ENCODE data around the gene KCNG2. TPM values are rescaled to one million over a fixed set of nuclear protein-coding genes. Genes with fewer than 3 reads are reported as not detected.

The KCNG2 gene
- total and polyA plus RNA-seq, 10 of the 15 experiments (the other 5 are each of a cell fraction or from before 2014, with no cell fraction given): 0.20 to 0.23 TPM; not detected in 8

- TF ChIP-seq TCF3 (IDR thresholded peaks at IDR 0.05; ENCODE audit: borderline replicate concordance, insufficient read depth, low read depth, low read length) (0 out of 2 replicates have a peak, but pooled peaks have one; percentile 48), ETV6 (conservative IDR thresholded peaks at IDR 0.05 in 1 of 2, IDR thresholded peaks at IDR 0.05 in 1 of 2; ENCODE audit: borderline replicate concordance in 1 of 2, low read depth in 1 of 2) (no peak), ELK1 (IDR thresholded peaks at IDR 0.05; ENCODE audit: low read depth, low read length) (no peak), BCL3 (IDR thresholded peaks at IDR 0.05; ENCODE audit: borderline replicate concordance, insufficient read depth, low read depth, low read length, poor library complexity, severe bottlenecking) (peak; percentile 96), NRF1 (conservative IDR thresholded peaks at IDR 0.05; ENCODE audit: low read depth, low read length) (no peak), PRDM15 (CRISPR knock-in tag; IDR thresholded peaks at IDR 0.05) (no peak), BHLHE40 (IDR thresholded peaks at IDR 0.05; ENCODE audit: borderline replicate concordance in 1 of 2, low read depth in 2 of 2, low read length in 1 of 2) (no peak)
- no peak overlapping the region for H3K4me2 ChIP-seq (ENCODE audit: control insufficient read depth, insufficient read depth)
- ChIA-PET RAD21 (ENCODE audit: unreplicated experiment) (no interaction called here), SMC1A (ENCODE audit: uncharacterized antibody, unreplicated experiment) (no interaction called here), POLR2A (no interaction called here), CTCF (no interaction called here)
- no peak overlapping the region for H3K4me3 ChIP-seq
- BruUV-seq (replicated peaks): no TSS peak
- DNase-seq (ENCODE audit: low read depth, low spot score) (no peak), FAIRE-seq (no peak), ATAC-seq (no peak)
- in situ Hi-C loops (cut with MboI): no loop called here
- no peak overlapping the region for H3K9ac ChIP-seq (ENCODE audit: control insufficient read depth, insufficient read depth, low read length)
- no peaks in the 10 kb centered on the region; the same call in 2 of the 3 replicates for H3K9me3 ChIP-seq (replicated peaks; ENCODE audit: control insufficient read depth, insufficient read depth, low read length)
- H3K27me3 ChIP-seq (replicated peaks in 1 of 2; ENCODE audit: control insufficient read depth in 2 of 2, insufficient read depth in 2 of 2, low read length in 1 of 2): peaks cover 0 to 2% of the 10 kb centered on the region in 2 experiments; a peak in 2 of 4 replicates
- no peaks in the 10 kb centered on the region for H3K79me2 ChIP-seq (ENCODE audit: control insufficient read depth, insufficient read depth, low read length)
- WGBS (ENCODE audit: insufficient coverage, insufficient replicate concordance, low lambda C conversion rate, missing lambda C conversion rate): 81% methylated on average over 47 of the region's 54 CpGs
- H3K36me3 ChIP-seq (ENCODE audit: control insufficient read depth in 2 of 2, insufficient read depth in 2 of 2, low read length in 1 of 2): no peaks in the 10 kb centered on the region
- H3K4me1 ChIP-seq (ENCODE audit: control insufficient read depth, insufficient read depth, low read length): no peaks in the 10 kb centered on the region
- intact Hi-C loops (cut with micrococcal nuclease; ENCODE audit: unreplicated experiment): no loop called here
- no peaks in the 10 kb centered on the region for H4K20me1 ChIP-seq (ENCODE audit: control insufficient read depth, insufficient read depth)
- no peak overlapping the region for H2AFZ ChIP-seq (ENCODE audit: control insufficient read depth, low read depth, low read length)
- no peak overlapping the region for H3K27ac ChIP-seq (ENCODE audit: control insufficient read depth, insufficient read depth)
These were observed 8.4 kb upstream of the KCNG2 start for GRCh38 chr18:79789091-79789891.

Data from GM12878 (cell line).